Activated T-cell treated with anti-CD3 and anti-CD28 coated beads for 24 hours (primary cell): ENCODE results near the gene DMC1.

Experiments used
- DNase-seq: peaks from one replicate; pipeline ENCODE4 v3.0.0-alpha.2; 2020; ENCODE audit warnings: low read depth

The DMC1 gene

DNA sequence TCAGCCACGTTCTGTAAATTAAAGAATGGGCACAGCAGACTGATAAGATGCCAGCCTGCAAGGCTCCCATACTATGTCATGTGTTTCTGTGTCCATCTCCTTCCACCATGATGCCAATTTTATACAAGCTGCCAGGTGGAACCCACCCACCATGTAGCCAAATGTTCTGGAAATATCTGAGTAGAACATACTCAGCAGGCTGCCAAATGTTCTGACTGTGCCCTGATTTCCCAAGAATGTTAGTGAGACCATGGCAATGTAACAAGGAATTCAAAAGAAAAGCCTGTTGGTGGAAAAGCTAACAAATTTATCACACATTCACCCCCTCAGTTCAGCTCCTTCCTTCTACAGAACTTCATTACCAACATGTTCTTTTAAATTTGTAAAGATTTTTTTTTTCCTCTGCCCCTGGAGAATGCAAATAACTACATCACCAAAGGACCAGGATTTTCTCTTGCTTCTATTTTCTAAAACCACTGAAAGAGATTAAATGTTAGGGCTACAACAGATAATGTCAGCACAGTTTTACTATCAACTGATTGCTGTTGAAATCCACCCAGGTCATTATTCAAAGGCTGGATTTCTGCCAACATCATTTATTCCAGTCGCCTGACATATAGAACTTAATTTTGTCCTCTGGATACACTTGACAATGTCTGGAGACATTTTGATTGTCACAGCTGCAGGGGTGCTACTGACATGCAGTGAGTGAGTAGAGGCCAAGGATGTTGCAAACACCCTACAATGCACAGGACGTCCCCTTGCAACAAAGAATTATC lies 3.1 kb downstream of the DMC1 start:
- DNase-seq: no peak

DNA sequence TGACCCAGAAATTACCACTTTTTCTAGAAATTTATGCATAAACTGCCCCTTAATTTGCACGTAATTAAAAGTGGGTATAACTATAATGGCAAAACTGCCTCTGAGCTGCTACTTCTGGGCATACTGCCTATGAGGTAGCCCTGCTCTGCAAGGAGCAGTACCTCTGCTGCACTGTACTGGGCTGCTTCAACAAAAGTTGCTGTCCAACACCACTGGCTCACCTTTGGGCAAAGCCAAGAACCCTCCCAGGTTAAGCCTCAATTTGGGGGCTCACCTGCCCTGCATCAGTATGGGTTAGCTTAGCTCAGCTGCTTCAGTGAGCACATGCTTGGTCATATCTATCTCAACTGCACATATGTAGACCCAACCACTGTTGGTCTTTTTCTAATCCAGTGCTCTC lies 4.5 kb downstream of the DMC1 start:
- DNase-seq: no peak

DNA sequence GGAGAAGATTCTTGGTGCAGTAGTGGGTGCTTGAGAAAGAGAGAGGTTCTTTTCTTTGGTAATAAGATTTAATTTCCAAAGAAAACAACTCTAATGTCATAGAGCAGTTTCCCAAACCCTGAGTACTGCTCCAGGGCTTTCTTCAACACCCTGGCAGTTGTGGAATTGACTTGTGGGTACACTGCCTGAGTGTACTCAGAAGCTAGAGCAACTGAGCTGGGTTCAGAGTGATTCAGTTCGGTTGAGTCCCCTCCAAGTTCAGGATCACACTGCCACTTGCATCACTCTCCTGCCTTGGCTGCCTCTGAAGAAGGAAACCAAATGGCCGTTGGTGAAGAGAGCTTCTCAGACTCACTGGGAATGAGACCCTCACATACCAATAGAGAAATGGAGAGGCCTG lies 5.3 kb downstream of the DMC1 start:
- no peak for DNase-seq

DNA sequence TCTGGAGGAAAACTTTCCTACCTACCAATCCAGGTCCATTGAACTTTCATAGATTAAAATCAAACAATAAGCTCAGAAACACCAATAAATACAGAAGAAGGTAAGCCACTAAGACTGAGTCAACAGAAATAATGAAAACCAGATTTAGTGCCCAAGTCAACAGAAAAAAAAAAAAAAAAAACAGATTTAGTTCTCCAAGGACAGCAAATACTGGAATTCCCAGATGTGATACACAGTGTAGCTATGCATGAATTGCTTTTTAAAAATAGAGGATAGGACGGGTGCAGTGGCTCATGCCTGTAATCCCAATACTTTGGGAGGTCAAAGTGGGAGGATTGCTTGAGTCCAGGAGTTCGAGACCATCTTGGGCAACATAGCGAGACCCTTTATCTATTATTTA lies 15.7 kb downstream of the DMC1 start:
- no peak for DNase-seq

DNA sequence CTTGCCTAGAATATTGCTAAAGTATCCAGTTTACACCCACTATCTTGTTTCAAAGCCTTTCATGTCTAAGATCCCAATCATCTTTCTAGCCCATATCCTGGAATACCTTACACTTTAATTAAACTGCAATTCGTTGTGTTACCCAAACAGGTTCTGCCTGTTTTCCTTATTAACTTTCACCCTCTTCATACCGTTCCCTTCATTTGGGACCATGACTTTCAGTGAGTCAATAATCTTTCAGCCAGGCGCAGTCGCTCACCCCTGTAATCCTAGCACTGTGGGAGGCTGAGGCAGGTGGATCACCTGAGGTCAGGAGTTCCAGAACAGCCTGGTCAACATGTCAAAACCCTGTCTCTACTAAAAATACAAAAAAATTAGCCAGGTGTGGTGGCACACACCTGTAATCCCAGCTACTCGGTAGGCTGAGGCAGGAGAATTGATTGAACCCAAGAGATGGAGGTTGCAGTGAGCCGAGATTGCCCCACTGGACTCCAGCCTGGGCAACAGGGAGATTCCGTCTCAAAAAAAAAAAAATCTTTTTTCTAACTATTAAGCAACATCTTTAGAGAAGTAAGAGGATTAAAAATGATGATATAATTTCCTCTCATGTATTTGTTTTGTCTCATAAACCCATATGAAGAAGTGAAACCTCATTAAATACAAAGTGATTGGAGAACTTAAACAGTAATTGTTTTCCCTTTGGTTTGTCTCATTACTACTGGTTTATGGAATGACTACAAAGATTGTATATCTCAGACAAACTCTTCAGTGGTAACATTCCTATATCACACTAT lies 20.7 kb downstream of the DMC1 start:
- DNase-seq: no peak

DNA sequence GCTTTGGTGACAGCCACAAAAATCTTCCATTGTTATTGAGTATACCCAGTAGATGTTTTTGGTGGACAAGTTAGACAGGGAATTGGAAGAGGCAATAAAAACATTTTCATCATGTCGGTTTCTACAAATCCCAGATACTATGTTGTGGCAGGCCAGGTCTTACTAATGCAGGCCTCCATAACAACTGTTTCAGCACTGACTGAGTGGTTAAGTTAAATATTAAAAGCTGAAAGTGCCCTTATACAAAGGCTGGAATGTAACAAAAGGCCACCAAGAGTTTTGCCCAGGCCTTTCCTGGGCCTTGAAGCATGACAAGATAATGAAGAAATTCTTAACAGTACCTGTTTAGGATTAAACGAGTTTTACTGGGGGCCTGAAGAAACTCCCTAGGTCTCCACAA lies 29.3 kb downstream of the DMC1 start:
- no peak for DNase-seq

DNA sequence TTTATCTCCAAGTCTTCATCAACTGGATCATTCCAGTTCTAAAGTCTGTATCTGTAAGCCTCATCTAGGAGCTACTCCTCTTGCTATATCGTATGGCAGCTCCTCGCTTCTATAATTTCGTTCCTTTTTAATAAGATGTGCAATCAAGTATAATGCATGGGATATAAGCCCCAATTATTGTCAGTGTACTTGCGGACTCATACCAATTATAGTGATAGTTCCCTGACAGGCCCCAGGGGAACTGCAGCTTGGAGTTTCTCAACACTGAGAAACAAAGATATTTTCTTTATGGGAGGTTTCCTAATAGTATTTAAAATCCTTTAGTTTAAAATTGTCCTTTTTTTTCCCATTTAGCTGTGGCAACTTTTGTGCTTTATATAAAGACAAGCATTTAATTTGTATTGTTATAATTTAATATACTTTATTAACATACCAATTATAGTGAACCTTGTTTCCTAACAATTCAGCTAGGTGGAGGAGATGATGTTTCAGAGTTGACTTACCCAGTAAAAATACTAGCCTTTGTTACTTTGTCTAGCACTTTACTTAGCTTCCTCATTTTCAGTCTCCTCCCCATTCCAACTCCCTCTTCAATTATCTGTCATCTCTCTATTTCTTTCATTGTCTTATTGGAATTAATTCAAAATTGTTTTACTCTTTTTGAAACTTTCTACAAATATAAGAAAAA lies 38.6 kb downstream of the DMC1 start:
- DNase-seq: no peak

DNA sequence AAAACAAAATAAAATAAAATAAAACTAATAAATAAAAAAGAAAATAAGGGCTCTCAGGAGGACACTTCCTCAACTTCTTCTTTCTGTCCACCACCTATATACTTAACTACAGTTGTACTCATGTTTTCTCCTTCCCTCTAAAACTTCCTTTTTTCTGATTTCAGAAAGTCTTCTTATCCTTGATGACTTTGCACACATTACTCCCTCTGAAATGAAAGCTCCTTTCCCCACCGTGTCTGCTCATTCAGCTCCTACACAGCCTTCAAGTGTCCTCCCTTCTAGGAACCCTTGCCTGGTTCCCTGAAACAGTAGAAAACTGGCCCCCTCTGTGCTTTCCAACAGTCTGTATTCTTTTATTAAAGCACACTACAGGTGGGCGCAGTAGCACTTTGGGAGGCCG lies 45.6 kb downstream of the DMC1 start:
- DNase-seq: no peak

DNA sequence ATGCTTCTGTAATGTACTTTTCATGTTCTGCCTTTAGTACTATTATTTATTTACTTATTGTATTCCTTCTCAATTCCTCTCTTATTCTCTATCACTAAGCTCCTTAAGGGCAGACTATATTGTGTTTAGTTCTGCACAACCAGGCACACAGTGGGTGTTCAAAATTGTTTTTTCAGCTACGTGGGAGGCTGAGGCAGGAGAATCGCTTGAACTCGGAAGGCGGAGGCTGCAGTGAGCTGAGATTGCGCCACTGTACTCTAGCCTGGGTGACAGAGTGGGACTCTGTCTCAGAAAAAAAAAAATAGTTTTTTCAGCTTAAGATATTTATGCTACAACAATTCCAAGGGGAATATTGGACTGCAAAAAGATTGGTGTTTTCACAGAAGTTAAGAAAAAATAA lies 46.5 kb downstream of the DMC1 start:
- DNase-seq: no peak

DNA sequence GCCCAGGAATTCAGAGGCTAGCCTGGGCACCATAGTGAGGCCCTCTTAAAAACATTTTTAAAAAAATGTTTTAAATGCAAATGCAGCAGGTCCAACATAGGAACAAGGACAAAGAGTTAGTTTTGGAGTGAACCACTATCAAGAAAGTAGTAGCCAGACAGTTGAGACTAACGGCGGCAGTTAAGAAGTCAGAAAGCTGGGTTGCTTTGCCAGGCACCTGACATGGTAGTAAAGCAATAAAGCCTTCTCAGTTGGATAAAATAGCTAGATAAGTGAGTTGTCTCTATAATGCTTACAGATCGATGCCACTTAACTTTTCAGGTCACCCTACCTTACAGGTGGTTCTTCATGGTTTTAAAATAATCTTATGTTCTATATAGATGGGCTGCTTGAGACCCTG lies 47.0 kb downstream of the DMC1 start:
- DNase-seq: no peak

DNA sequence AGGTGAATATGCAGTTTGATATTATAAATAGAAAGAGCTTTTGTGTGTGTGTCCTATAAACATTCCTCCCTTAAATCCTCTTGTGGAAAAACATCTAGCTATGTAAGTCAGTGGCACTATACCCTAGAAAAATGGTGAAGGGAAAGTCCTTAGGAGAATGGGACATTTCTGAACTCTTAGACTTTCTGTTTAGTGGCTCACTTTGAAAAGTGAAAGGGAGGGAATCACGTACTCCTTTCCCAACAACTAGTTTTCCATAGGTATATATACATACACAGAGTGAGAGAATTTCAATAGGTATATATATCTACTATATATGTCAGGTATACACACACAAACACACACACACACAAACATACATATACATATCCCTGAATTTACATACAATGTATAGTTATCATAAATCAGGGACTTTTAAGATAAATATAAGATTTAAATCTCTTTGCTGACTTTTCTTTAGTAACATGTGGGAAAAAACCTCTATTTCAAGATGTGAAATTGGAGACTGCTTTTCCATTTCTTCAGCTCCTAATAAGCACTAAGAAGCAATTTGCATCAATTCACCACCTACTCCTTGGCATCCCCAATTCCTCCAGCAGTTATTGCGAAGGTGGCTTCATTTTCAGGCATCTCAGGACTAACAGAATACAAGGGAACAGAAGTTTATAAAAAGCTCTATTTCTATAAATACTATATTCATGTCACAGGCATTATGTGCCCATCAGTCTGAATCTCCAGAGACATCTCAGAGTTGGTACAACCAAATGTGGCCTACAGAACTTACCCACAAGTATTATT lies 50.3 kb downstream of the DMC1 start:
- DNase-seq: no peak

DNA sequence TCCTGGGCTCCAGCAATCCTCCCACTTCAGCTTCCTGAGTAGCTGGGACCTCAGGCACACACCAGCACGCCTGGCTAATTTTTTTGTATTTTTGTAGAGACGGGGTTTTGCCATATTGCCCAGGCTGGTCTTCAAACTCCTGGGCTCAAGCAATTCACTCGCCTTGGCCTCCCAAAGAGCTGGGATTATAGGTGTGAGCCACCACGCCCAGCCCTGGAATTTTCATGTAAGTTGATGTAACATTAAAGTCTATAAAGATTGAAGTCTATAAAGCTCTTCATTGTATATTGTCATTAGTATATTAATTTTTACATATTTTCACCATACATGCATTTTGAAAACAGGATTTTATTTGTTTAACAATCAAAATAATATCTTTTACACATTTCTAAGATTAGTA lies 51.4 kb downstream of the DMC1 start:
- no peak for DNase-seq

DNA sequence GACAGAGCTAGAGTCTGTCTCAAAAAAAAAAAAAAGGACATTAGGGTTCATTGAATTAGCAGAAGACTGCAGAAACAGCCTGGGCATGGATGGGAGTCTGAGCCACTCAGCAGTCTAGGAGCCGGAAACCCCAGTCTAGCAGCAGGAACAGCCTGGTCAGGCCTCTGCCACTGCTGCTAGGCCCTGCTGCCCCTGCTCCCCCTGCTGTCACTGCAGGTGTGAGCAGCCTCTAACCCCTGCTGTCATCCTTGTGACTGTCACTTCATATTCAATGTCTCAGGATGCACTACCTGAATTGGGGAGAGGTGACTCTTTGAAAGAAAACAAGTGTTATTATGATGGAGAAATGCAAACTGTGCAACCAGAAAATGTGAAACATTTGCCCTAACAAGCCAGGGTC lies 56.9 kb downstream of the DMC1 start:
- DNase-seq: no peak

DNA sequence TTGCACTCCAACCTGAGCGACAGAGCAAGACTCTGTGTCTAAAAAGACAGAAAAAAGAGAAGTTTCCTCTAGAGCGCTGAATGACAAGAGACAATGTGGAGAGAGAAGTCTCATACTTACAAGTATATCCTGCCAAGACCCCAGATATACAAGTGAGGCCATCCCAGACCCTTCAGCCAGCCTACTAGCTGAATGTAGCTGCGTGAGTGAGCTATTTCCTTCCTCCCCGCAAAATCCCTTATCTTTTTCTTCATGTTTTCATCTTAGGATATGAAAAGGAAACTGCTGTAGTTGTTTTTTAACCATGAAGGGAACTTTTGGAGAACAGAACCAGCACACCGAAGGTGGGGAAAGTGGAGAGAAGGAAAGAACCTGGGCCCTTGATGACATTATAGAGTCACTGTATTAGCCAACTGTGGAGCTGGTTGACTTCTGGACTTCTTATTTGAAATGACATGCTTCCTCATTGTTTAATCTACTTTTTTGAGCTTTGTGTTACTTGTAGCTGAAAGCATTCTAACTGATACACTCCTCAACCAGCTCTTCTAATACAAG lies 59.5 kb downstream of the DMC1 start:
- DNase-seq: no peak

DNA sequence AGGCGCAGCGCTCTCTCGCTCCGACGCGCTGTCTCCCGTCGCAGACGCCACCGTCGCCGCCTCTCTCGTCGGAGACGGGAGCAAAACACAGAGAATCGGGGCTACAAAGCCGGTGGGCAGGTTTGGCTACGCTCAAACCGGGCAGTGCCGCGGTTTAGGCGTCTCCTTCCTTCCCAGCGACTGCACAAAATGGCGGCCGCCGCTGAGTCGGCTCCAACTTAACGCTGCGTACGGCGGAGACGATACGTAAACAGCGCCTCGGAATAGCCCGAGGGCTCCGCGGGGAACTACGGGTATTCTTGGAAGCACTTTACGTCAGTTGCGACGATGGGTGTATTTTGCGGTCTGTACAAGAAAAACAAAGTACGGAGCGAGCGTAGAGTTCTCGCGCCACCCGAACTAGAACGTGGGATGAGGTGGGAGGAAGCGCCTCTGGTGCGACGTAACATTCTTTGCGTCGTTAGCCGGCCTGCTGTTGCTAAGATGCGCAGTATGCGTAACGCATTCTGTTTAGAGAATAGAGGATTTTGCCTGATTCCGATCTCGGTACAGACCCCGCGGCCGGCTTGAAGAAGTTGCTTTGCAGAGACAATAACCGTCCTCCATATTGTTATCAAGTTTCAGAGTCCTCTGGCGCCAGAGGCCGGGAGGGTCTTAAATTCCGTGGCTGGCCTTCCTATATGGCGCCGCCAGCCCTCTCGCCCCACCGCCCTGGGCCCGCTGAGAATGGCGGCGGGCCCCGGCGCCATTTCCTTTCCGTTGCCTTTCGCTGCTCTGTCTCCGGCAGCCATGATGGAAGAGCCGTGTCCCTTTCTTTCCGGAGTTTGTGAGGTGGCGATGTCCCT lies 63.6 kb downstream of the DMC1 start, which contains the start of gene DDX17:
DDX17 (minus strand) TSS at position 194 of the 845 bp plus-strand sequence.
- DNase-seq: peak; percentile 95

DNA sequence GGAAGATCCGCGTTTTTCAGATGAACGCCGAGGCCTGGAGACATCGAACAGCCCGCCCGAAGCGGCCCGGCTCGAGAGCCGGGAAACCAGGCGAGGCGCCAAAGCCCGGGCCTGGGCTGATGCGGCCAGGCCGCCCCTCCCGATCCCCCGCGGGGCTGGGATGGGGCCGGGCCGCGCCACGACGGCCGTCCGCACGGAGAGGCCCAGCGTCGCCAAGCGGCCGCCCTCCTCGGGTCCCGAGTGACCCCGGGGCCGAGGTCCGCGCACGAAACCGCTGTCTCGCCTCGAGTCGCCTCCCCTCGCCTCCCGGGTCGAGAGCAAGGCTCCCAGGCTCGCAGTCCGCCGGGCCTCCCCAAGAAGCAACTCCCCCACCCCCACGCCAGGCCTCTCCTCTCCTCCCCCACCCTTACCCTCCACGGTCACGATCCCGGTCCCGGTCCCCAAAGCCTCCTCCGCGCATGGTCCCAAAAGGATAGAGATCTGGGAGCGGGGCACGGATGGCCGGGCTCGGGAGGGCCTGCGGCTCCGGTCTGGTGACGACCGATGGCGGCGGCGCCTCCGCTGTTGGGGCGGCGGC lies 64.4 kb downstream of the DMC1 start:
- peak; percentile 46 for DNase-seq

DNA sequence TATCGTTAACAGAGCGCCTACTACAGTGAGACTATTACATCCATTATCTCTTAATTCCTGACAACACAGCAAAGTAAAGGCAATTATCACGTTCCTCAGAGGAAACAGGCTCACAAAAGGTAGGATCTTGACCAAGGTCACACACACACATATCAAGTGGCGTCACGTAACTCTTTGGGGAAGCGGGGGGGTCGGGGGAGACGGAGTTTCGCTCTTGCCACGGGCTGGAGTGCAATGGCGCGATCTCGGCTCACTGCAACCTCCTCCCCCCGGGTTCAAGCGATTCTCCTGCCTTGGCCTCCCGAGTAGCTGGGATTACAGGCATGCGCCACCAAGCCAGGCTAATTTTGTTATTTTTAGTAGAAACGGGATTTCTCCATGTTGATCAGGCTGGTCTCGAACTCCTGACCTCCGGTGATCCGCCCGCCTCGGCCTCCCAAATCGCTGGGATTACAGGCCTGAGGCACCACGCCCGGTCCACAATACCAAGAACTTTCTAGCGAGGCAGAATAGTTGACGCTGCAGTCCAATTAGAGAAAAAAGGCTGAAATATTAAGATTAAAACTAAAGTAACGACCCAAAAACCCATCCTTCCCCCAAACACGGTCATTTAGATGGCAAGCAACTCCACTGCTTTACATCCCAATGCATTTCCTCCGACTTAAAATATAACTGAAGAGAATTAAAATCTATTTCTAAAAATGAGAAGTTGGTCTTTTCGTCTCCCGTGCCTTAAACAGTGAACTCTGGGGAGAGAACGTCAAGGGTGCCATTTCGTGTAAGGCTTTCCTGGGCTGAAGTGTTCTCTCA lies 65.0 kb downstream of the DMC1 start:
- peak; percentile 41 for DNase-seq

DNA sequence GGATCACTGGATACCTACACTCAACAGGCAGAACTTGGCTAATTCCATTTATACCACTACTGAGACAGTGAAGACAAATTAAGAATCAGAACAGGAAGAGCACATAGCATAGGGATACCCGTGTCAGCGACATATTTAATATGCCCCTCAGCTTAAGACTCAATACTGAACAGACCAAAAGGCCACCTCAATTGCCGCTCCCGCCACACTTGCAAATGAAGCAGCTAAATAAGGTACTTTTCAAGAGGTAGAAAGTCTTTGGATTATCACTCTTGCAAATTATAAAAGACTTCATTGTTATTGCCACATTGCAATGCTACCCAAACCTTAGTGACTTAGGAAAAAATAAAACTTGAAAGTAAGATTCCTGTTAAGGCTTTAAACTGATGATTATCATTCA lies 67.0 kb downstream of the DMC1 start:
- DNase-seq: no peak

DNA sequence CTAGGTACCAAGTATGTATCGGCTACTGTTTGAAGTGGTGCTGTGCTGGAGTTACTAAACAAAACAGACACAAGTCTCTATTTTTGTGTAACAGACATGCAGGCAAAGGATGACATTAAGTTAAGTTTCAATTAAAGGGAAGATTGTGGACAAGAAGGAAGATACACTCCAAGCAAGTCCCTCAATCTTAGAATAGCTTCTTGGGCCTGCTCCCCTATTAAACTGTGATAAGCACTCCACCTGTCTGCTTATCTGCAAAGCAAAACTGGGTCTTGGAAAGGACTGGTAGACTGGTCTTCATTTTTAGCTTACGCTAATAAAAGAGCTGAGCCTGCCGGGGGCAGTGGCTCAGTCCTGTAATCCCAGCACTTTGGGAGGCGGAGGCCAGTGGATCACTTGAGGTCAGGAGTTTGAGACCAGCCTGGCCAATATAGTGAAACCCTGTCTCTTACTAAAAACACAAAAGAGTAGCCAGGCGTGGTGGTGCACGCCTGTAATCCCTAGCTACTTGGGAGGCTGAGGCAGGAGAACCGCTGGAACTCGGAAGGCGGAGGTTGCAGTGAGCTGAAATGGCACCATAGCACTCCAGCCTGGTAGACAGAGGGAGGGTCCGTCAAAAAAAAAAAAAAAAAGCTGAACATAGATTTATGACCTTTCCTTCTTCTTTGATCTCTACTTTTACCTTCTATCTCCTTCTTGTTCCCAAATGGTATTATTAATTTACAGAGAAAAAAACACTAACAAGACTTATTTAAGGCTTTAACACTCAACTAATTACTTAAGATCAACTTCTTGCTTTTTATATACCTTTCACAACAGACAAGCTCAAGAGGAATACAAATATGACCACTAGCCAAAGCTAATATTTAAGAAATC lies 67.9 kb downstream of the DMC1 start:
- no peak for DNase-seq
